Ishikawa (cell line): ENCODE results near the gene MCM7.

Experiments used
- CEBPB ChIP-seq: IDR thresholded peaks from 2 replicates; pipeline ENCODE4 v1.6.1; 2012
- CREB1 ChIP-seq: IDR thresholded peaks from 2 replicates; pipeline ENCODE4 v1.6.1; 2012; ENCODE audit warnings: low read depth
- EP300 ChIP-seq: IDR thresholded peaks from 2 replicates; pipeline ENCODE4 v1.6.1; 2012; ENCODE audit warnings: borderline replicate concordance
- FOXM1 ChIP-seq: IDR thresholded peaks from 2 replicates; pipeline ENCODE4 v1.6.1; 2012; ENCODE audit warnings: low read depth, borderline replicate concordance
- NFIC ChIP-seq: IDR thresholded peaks from 2 replicates; pipeline ENCODE4 v1.6.1; 2012
- RAD21 ChIP-seq: IDR thresholded peaks from 2 replicates; pipeline ENCODE4 v1.6.1; 2012; ENCODE audit warnings: low read depth
- TAF1 ChIP-seq: IDR thresholded peaks from 2 replicates; pipeline ENCODE4 v1.6.1; 2012; ENCODE audit warnings: low read depth, mild to moderate bottlenecking
- TCF12 ChIP-seq: IDR thresholded peaks from 2 replicates; pipeline ENCODE4 v1.6.1; 2012; ENCODE audit warnings: low read depth
- TEAD4 ChIP-seq: IDR thresholded peaks from 2 replicates; pipeline ENCODE4 v1.6.1; 2012
- YY1 ChIP-seq: IDR thresholded peaks from 2 replicates; pipeline ENCODE4 v1.6.1; 2012; ENCODE audit warnings: low read depth
- ZBTB7A ChIP-seq: IDR thresholded peaks from 2 replicates; pipeline ENCODE4 v1.6.1; 2012; ENCODE audit warnings: low read depth
- TF ChIP-seq, protein P1 (sequence below): IDR thresholded peaks from 2 replicates; pipeline ENCODE4 v1.6.1; 2012; ENCODE audit warnings: low read depth, mild to moderate bottlenecking
- TF ChIP-seq, protein P2 (sequence below): IDR thresholded peaks from 2 replicates; pipeline ENCODE4 v1.6.1; 2012
- TF ChIP-seq, protein P3 (sequence below): IDR thresholded peaks from 2 replicates; pipeline ENCODE4 v1.6.1; 2012

DNA sequence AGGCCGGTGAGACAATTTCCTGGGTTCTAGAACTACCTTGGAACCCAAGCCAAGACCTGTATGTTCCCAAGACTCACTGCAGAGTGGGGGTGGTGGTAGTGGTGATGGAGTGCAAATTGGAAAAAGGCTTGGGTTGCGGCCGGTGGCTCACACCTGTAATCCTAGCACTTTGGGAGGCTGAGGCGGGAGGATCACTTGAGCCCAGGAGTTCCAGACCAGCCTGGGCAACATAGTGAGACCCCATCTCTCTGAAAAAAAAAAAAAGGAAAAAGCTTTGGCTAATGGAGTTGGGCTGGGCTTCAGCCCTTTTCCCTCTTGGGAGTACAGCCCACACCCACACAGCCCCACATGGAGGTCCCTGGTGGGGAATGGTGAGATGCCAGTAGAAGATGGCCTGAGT, 4.3 kb upstream of the MCM7 start:
- TF ChIP-seq ZBTB7A, result no peak
- TF ChIP-seq EP300, result no peak
- TF ChIP-seq, protein P1, sequence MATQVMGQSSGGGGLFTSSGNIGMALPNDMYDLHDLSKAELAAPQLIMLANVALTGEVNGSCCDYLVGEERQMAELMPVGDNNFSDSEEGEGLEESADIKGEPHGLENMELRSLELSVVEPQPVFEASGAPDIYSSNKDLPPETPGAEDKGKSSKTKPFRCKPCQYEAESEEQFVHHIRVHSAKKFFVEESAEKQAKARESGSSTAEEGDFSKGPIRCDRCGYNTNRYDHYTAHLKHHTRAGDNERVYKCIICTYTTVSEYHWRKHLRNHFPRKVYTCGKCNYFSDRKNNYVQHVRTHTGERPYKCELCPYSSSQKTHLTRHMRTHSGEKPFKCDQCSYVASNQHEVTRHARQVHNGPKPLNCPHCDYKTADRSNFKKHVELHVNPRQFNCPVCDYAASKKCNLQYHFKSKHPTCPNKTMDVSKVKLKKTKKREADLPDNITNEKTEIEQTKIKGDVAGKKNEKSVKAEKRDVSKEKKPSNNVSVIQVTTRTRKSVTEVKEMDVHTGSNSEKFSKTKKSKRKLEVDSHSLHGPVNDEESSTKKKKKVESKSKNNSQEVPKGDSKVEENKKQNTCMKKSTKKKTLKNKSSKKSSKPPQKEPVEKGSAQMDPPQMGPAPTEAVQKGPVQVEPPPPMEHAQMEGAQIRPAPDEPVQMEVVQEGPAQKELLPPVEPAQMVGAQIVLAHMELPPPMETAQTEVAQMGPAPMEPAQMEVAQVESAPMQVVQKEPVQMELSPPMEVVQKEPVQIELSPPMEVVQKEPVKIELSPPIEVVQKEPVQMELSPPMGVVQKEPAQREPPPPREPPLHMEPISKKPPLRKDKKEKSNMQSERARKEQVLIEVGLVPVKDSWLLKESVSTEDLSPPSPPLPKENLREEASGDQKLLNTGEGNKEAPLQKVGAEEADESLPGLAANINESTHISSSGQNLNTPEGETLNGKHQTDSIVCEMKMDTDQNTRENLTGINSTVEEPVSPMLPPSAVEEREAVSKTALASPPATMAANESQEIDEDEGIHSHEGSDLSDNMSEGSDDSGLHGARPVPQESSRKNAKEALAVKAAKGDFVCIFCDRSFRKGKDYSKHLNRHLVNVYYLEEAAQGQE, result no peak
- TF ChIP-seq, protein P2, sequence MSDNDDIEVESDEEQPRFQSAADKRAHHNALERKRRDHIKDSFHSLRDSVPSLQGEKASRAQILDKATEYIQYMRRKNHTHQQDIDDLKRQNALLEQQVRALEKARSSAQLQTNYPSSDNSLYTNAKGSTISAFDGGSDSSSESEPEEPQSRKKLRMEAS, result no peak
- TF ChIP-seq TAF1, result no peak
- no peak for TF ChIP-seq YY1
- TF ChIP-seq CEBPB, result no peak
- TF ChIP-seq NFIC, result no peak
- TF ChIP-seq TEAD4, result no peak
- no peak for TF ChIP-seq RAD21
- TF ChIP-seq CREB1, result no peak
- no peak for TF ChIP-seq FOXM1
- TF ChIP-seq TCF12, result no peak
- TF ChIP-seq, protein P3, sequence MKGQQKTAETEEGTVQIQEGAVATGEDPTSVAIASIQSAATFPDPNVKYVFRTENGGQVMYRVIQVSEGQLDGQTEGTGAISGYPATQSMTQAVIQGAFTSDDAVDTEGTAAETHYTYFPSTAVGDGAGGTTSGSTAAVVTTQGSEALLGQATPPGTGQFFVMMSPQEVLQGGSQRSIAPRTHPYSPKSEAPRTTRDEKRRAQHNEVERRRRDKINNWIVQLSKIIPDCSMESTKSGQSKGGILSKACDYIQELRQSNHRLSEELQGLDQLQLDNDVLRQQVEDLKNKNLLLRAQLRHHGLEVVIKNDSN, result no peak
